ENCODE data around the gene THRB. TPM values are rescaled to one million over a fixed set of nuclear protein-coding genes. Genes with fewer than 3 reads are reported as not detected.

Gene THRB
- polyA plus RNA-seq, 1 experiment, result 0.83 TPM

DNA sequence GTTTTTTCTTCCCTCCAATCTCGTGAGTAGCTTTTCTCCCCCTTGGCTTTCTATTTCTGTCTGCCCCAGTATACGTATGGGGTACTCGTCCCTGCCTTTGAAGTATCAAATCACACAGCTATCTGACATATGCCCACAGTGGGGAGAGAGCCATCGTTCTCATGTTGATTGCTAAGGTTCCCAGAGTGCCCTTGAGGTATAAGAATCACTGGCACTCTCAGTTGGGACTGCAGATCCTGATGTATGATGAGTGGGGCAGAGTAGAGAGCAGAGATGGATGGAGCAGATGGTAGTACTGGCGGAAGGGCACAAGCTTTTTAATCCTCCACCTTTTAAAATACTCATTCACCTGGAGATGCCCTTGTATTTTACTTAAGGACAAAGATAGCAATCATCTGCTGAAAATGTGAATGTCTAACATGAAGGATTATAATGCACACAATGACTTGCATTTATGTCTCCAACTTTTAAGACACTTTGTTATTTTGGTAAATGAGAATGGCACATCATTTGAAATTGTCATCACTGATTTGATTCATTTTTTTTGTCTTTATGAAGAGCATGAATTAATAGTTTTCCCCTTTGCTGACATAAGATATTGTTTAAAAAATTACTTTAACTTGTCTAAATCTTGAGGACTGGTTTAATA is 310.0 kb downstream of the THRB start:
- POLR2A ChIA-PET, result no interaction called here
- Histone ChIP-seq H3K27me3 (ENCODE audit: control insufficient read depth, insufficient read depth, low read length) (no peaks in the 10 kb centered on the region), H3K36me3 (ENCODE audit: control insufficient read depth, insufficient read depth, low read length) (no peaks in the 10 kb centered on the region), H3K4me3 (ENCODE audit: low read depth, low read length) (no peak overlapping the region)
- TF ChIP-seq, protein P1, sequence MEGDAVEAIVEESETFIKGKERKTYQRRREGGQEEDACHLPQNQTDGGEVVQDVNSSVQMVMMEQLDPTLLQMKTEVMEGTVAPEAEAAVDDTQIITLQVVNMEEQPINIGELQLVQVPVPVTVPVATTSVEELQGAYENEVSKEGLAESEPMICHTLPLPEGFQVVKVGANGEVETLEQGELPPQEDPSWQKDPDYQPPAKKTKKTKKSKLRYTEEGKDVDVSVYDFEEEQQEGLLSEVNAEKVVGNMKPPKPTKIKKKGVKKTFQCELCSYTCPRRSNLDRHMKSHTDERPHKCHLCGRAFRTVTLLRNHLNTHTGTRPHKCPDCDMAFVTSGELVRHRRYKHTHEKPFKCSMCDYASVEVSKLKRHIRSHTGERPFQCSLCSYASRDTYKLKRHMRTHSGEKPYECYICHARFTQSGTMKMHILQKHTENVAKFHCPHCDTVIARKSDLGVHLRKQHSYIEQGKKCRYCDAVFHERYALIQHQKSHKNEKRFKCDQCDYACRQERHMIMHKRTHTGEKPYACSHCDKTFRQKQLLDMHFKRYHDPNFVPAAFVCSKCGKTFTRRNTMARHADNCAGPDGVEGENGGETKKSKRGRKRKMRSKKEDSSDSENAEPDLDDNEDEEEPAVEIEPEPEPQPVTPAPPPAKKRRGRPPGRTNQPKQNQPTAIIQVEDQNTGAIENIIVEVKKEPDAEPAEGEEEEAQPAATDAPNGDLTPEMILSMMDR (IDR thresholded peaks at IDR 0.05; ENCODE audit: insufficient read depth, low read depth, low read length), result no peak
- CTCF ChIA-PET, result interaction anchor here (0.7 to 2.8 kb wide), 8 partner anchors 11 to 190 kb away, joined by 3 to 25 read pairs (median 5); no protein-coding TSS in a partner anchor
- DNase-seq (ENCODE audit: low read depth), result no peak

DNA sequence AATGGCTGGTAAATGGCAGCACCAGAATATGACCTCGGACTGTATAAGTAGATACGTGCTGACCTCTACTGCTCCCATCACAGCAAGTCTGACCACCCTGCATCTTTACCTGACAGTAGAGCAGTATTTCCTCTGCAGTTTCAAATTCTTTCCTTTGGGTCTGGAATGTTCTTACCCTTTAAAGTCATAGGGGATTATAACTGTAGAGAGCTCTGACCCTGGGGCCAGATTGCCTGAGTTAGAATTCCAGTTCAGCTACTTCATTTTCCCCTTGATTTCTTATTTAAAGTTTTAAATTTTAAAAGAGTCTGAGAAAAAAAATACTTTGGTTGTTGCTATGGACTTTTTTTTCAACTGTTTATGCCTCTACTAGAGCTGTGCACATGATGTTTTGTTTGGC is 311.9 kb downstream of the THRB start:
- POLR2A ChIA-PET, result no interaction called here
- no peak for DNase-seq (ENCODE audit: low read depth)
- Histone ChIP-seq H3K27me3 (ENCODE audit: control insufficient read depth, insufficient read depth, low read length) (no peaks in the 10 kb centered on the region), H3K4me3 (ENCODE audit: low read depth, low read length) (no peak overlapping the region), H3K36me3 (ENCODE audit: control insufficient read depth, insufficient read depth, low read length) (no peaks in the 10 kb centered on the region)
- CTCF ChIA-PET, result interaction anchor here (1.0 to 1.1 kb wide), 2 partner anchors 10 to 141 kb away, joined by 3 to 4 read pairs; no protein-coding TSS in a partner anchor
- TF ChIP-seq, protein P1 (IDR thresholded peaks at IDR 0.05; ENCODE audit: insufficient read depth, low read depth, low read length), result no peak

DNA sequence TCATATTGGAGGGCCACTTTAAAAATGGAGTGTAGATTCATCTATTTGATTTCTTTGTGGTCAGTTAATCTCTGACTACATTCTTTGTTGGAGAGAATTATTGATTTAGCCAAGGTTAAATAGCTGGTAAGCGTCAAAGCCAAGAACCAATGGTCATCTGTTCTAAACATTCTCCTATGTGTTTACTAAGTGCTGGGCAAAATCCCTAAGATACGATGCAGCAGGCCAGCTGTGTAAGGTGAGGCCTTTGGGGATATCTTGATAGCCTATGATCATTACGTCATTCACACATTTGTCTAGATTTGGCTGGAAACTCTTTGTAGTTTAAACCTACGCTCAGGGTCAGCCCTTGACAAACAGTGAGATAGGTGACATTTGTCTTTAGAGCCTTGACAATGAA is 313.4 kb downstream of the THRB start:
- H3K27me3 ChIP-seq (ENCODE audit: control insufficient read depth, insufficient read depth, low read length), result no peaks in the 10 kb centered on the region
- no peak overlapping the region for H3K4me3 ChIP-seq (ENCODE audit: low read depth, low read length)
- POLR2A ChIA-PET, result no interaction called here
- DNase-seq (ENCODE audit: low read depth), result no peak
- CTCF ChIA-PET, result no interaction called here
- TF ChIP-seq, protein P1 (IDR thresholded peaks at IDR 0.05; ENCODE audit: insufficient read depth, low read depth, low read length), result no peak
- no peaks in the 10 kb centered on the region for H3K36me3 ChIP-seq (ENCODE audit: control insufficient read depth, insufficient read depth, low read length)

DNA sequence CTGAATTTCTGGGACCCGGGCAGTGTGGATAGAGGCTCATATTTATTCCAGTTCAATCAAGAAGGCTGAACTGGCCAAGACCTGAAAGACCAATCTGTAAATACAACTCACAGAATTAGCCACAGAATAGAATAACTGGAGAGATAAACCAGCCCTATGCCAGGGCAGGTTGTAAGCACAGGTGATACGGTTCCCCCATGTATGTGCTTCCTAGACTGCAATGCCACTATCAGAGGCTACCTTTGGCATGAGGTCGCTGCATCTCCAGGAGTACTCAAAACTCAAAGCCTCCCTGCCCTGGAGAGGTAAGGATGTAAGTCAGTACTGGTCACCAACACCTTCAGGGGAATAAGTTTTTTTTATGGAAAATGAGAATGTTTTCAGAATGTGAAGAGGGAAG is 314.0 kb downstream of the THRB start:
- H3K4me3 ChIP-seq (ENCODE audit: low read depth, low read length), result no peak overlapping the region
- CTCF ChIA-PET, result no interaction called here
- DNase-seq (ENCODE audit: low read depth), result no peak
- no peaks in the 10 kb centered on the region for H3K36me3 ChIP-seq (ENCODE audit: control insufficient read depth, insufficient read depth, low read length)
- TF ChIP-seq, protein P1 (IDR thresholded peaks at IDR 0.05; ENCODE audit: insufficient read depth, low read depth, low read length), result no peak
- H3K27me3 ChIP-seq (ENCODE audit: control insufficient read depth, insufficient read depth, low read length), result no peaks in the 10 kb centered on the region
- POLR2A ChIA-PET, result no interaction called here

DNA sequence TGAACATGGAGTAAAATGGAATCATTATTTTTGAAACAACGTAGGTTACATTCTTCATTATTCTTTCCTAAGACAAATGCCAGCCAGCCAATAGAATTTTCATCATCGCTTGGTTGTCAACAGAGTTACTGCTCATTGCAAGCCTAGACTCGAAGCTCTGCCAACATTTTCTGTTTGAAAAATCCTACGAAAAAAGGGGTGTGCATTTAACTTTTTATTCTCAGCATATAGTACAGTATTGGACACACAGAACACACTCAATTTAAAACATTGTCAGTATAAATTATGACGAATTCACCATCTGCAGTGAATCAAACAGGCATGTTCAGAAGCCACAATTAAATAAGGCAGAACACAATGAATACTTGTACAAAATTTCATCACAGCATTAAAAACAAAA is 317.4 kb downstream of the THRB start:
- TF ChIP-seq, protein P1 (IDR thresholded peaks at IDR 0.05; ENCODE audit: insufficient read depth, low read depth, low read length), result no peak
- no peaks in the 10 kb centered on the region for H3K36me3 ChIP-seq (ENCODE audit: control insufficient read depth, insufficient read depth, low read length)
- no peaks in the 10 kb centered on the region for H3K27me3 ChIP-seq (ENCODE audit: control insufficient read depth, insufficient read depth, low read length)
- ChIA-PET CTCF (interaction anchor here (1.0 kb wide), 1 partner anchor 9 kb away, joined by 6 read pairs; no protein-coding TSS in a partner anchor), POLR2A (no interaction called here)
- DNase-seq (ENCODE audit: low read depth), result no peak
- no peak overlapping the region for H3K4me3 ChIP-seq (ENCODE audit: low read depth, low read length)
